ENCODE measurements around the gene THRB. TPM values are rescaled to one million over a fixed set of nuclear protein-coding genes. Genes with fewer than 3 reads are reported as not detected.

Gene THRB
- total and polyA plus RNA-seq, 10 donors = 1.00 to 26.6 (median 16.2) TPM

- Histone ChIP-seq H3K4me1 (peaks cover 0 to 45% (median 14%) of the 10 kb centered on the region in 6 donors), H3K36me3 (no peaks in the 10 kb centered on the region), H3K4me3 (peak overlapping the region; percentile 54 to 83 (median 64)), H3K9me3 (no peaks in the 10 kb centered on the region), H3K27me3 (replicated peaks in 1 of 7) (peaks cover 0 to 48% (median 12%) of the 10 kb centered on the region in 7 donors), H3K27ac (peak overlapping the region; percentile 69 to 94 (median 90))
- 3 to 10% (median 5%) methylated on average over 25 to 63 of the region's 63 CpGs for WGBS, 5 donors
- peak; percentile 87 for DNase-seq
- intact Hi-C loops (cut with DNase I; ENCODE audit: low total_unique reads) = no loop called here
- peak in 2 of 3 donors; percentile 50 to 70 for TF ChIP-seq POLR2AphosphoS5 (IDR thresholded peaks at IDR 0.05)
- no peak for TF ChIP-seq POLR2A (IDR thresholded peaks at IDR 0.05)
- TF ChIP-seq CTCF (IDR thresholded peaks at IDR 0.05 in 8 of 11, conservative IDR thresholded peaks at IDR 0.05 in 3 of 11) = peak in 4 of 11 experiments; percentile 4 to 26 (median 6)
These were observed 810 bp upstream of the THRB start for GRCh38 chr3:24495326-24495994.

GRCh38 chr3:24493746-24494617, 668 bp downstream of the THRB start:
- DNase-seq = peak; percentile 88
- Histone ChIP-seq H3K36me3 (no peaks in the 10 kb centered on the region), H3K4me3 (peak overlapping the region; percentile 54 to 83 (median 64)), H3K27ac (peak overlapping the region; percentile 69 to 94 (median 90)), H3K9me3 (no peaks in the 10 kb centered on the region), H3K4me1 (peaks cover 2 to 53% (median 14%) of the 10 kb centered on the region in 6 donors), H3K27me3 (replicated peaks in 1 of 7) (peaks cover 0 to 48% (median 12%) of the 10 kb centered on the region in 7 donors)
- intact Hi-C loops (cut with DNase I; ENCODE audit: low total_unique reads) = no loop called here
- WGBS, 5 donors = 2 to 4% (median 2%) methylated on average over 35 to 50 of the region's 50 CpGs
- peak in 2 of 3 donors; percentile 31 to 56 for TF ChIP-seq POLR2AphosphoS5 (IDR thresholded peaks at IDR 0.05)
- TF ChIP-seq CTCF (IDR thresholded peaks at IDR 0.05 in 8 of 11, conservative IDR thresholded peaks at IDR 0.05 in 3 of 11) = peak in 3 of 11 experiments; percentile 4 to 17 (median 4)
- TF ChIP-seq POLR2A (IDR thresholded peaks at IDR 0.05) = peak in 1 of 3 donors; percentile 7

- WGBS, 5 donors = 41 to 50% (median 42%) methylated on average over 4 of the region's 4 CpGs
- intact Hi-C loops (cut with DNase I; ENCODE audit: low total_unique reads) = no loop called here
- peak overlapping the region in 3 of 8 donors; percentile 91 to 94 (median 92) for H3K27ac ChIP-seq
- H3K36me3 ChIP-seq = no peaks in the 10 kb centered on the region
- TF ChIP-seq POLR2AphosphoS5 (IDR thresholded peaks at IDR 0.05) = no peak
- TF ChIP-seq CTCF (IDR thresholded peaks at IDR 0.05 in 8 of 11, conservative IDR thresholded peaks at IDR 0.05 in 3 of 11) = no peak
- TF ChIP-seq POLR2A (IDR thresholded peaks at IDR 0.05) = no peak
- H3K4me1 ChIP-seq = peaks cover 2 to 53% (median 14%) of the 10 kb centered on the region in 6 donors
- peaks cover 0 to 48% (median 12%) of the 10 kb centered on the region in 7 donors for H3K27me3 ChIP-seq (replicated peaks in 1 of 7)
- no peaks in the 10 kb centered on the region for H3K9me3 ChIP-seq
- DNase-seq = no peak
- peak overlapping the region in 5 of 8 donors; percentile 61 to 83 (median 65) for H3K4me3 ChIP-seq
These were observed 1.6 kb downstream of the THRB start for GRCh38 chr3:24492971-24493551.
